Measurements from ENCODE around the gene RSPO3. TPM values are rescaled to one million over a fixed set of nuclear protein-coding genes. Genes with fewer than 3 reads are reported as not detected.

RSPO3 gene
- total and polyA plus RNA-seq, 2 of the 13 experiments (the other 11 are each of a cell fraction or from before 2014, with no cell fraction given), result not detected

DNA sequence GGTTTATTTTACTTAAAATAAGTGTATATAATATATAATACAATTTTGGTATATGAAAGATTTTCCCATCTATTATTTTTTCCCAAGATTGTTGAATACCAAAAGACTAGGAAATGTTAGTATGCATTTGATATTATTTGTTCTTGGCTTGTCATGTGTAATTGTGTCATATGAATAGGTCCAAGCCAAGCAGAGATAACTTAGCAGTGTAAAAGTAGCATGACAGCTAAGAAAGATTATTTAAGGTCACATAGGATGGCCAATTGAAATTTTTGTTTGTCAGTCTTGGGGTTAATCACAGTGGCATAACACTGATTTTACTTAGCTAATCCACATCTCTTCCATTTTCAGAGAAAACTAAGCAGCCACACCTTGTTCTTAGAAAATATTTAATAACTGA lies 38.8 kb upstream of the RSPO3 start:
- ChIA-PET CTCF (ENCODE audit: low intra/inter-chr PET ratio, low total read pairs) (no interaction called here), POLR2A (no interaction called here)
- Histone ChIP-seq H3K9ac (ENCODE audit: insufficient read depth, low read depth, low read length) (no peak overlapping the region), H3K27me3 (ENCODE audit: control insufficient read depth in 1 of 2, insufficient read depth in 2 of 2, low read length in 2 of 2) (no peaks in the 10 kb centered on the region; a peak in 1 of 5 replicates), H2AFZ (ENCODE audit: low read length) (no peak overlapping the region), H4K20me1 (ENCODE audit: insufficient read depth, low read length) (no peaks in the 10 kb centered on the region), H3K4me1 (ENCODE audit: insufficient read depth, low read length) (no peaks in the 10 kb centered on the region), H3K9me3 (ENCODE audit: low read length) (no peaks in the 10 kb centered on the region), H3K79me2 (ENCODE audit: insufficient read depth, low read length) (no peaks in the 10 kb centered on the region), H3K36me3 (replicated peaks in 1 of 2; ENCODE audit: control insufficient read depth in 1 of 2, insufficient read depth in 2 of 2, low read length in 2 of 2) (no peaks in the 10 kb centered on the region), H3K4me3 (replicated peaks in 1 of 3; ENCODE audit: insufficient read depth in 1 of 3, low read depth in 2 of 3, low read length in 3 of 3) (no peak overlapping the region), H3K4me2 (ENCODE audit: low read depth, low read length) (no peak overlapping the region), H3K27ac (ENCODE audit: extremely low read length, insufficient read depth, low read length) (no peak overlapping the region)
- in situ Hi-C loops (cut with HindIII; ENCODE audit: extremely low pct_ligation_motif_present, low pct_unique_long_range_greater_than_20kb) (no loop called here), intact Hi-C loops (cut with micrococcal nuclease; ENCODE audit: unreplicated experiment) (no loop called here)
- FAIRE-seq, result no peak
- no peak for DNase-seq (ENCODE audit: low spot score)
- ATAC-seq, result no peak
- BruUV-seq (replicated peaks), result no TSS peak
- TF ChIP-seq, protein P1, sequence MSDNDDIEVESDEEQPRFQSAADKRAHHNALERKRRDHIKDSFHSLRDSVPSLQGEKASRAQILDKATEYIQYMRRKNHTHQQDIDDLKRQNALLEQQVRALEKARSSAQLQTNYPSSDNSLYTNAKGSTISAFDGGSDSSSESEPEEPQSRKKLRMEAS (IDR thresholded peaks at IDR 0.05), result no peak
- TF ChIP-seq, protein P2, sequence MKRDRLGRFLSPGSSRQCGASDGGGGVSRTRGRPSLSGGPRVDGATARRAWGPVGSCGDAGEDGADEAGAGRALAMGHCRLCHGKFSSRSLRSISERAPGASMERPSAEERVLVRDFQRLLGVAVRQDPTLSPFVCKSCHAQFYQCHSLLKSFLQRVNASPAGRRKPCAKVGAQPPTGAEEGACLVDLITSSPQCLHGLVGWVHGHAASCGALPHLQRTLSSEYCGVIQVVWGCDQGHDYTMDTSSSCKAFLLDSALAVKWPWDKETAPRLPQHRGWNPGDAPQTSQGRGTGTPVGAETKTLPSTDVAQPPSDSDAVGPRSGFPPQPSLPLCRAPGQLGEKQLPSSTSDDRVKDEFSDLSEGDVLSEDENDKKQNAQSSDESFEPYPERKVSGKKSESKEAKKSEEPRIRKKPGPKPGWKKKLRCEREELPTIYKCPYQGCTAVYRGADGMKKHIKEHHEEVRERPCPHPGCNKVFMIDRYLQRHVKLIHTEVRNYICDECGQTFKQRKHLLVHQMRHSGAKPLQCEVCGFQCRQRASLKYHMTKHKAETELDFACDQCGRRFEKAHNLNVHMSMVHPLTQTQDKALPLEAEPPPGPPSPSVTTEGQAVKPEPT (CRISPR knock-in tag; IDR thresholded peaks at IDR 0.05; ENCODE audit: low read depth), result no peak
- TF ChIP-seq RFXANK (CRISPR knock-in tag; IDR thresholded peaks at IDR 0.05) (no peak), ZSCAN12 (CRISPR knock-in tag; IDR thresholded peaks at IDR 0.05) (no peak), ZNF180 (CRISPR knock-in tag; IDR thresholded peaks at IDR 0.05; ENCODE audit: borderline replicate concordance, low read depth) (no peak), TOPORS (CRISPR knock-in tag; IDR thresholded peaks at IDR 0.05) (no peak), HMG20B (CRISPR knock-in tag; conservative IDR thresholded peaks at IDR 0.05) (no peak), ZNF510 (CRISPR knock-in tag; IDR thresholded peaks at IDR 0.05; ENCODE audit: low read depth) (no peak), ZBTB42 (CRISPR knock-in tag; IDR thresholded peaks at IDR 0.05) (no peak), TCF7L2 (IDR thresholded peaks at IDR 0.05; ENCODE audit: low read depth, low read length) (no peak), ZNF747 (CRISPR knock-in tag; IDR thresholded peaks at IDR 0.05; ENCODE audit: borderline replicate concordance) (no peak)
- TF ChIP-seq, protein P3, sequence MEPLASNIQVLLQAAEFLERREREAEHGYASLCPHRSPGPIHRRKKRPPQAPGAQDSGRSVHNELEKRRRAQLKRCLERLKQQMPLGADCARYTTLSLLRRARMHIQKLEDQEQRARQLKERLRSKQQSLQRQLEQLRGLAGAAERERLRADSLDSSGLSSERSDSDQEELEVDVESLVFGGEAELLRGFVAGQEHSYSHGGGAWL (CRISPR knock-in tag; IDR thresholded peaks at IDR 0.05), result no peak
- TF ChIP-seq, protein P4, sequence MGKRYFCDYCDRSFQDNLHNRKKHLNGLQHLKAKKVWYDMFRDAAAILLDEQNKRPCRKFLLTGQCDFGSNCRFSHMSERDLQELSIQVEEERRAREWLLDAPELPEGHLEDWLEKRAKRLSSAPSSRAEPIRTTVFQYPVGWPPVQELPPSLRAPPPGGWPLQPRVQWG (CRISPR knock-in tag; IDR thresholded peaks at IDR 0.05; ENCODE audit: borderline replicate concordance, low read depth), result no peak
- TF ChIP-seq, protein P5, sequence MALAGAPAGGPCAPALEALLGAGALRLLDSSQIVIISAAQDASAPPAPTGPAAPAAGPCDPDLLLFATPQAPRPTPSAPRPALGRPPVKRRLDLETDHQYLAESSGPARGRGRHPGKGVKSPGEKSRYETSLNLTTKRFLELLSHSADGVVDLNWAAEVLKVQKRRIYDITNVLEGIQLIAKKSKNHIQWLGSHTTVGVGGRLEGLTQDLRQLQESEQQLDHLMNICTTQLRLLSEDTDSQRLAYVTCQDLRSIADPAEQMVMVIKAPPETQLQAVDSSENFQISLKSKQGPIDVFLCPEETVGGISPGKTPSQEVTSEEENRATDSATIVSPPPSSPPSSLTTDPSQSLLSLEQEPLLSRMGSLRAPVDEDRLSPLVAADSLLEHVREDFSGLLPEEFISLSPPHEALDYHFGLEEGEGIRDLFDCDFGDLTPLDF (CRISPR knock-in tag; IDR thresholded peaks at IDR 0.05), result no peak
- TF ChIP-seq, protein P6, sequence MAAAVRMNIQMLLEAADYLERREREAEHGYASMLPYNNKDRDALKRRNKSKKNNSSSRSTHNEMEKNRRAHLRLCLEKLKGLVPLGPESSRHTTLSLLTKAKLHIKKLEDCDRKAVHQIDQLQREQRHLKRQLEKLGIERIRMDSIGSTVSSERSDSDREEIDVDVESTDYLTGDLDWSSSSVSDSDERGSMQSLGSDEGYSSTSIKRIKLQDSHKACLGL (CRISPR knock-in tag; IDR thresholded peaks at IDR 0.05), result no peak

Data from HepG2 (cell line).